ENCODE results near the gene CDIPT.

The CDIPT gene

GRCh38 chr16:29815032-29815721 is 47.8 kb downstream of the CDIPT start:
- Histone ChIP-seq H4K20me1 (ENCODE audit: insufficient read depth) (no peaks in the 10 kb centered on the region), H3K27me3 (ENCODE audit: insufficient read depth, low read depth) (no peaks in the 10 kb centered on the region), H3K4me2 (peak overlapping the region; percentile 77), H3K27ac (peak overlapping the region; percentile 58; the same call in 1 of the 2 replicates), H3K4me3 (IDR thresholded peaks at IDR 0.05; ENCODE audit: insufficient read depth, low read depth, low read length) (no peak overlapping the region), H3K9ac (peak overlapping the region; percentile 63; the same call in 1 of the 2 replicates), H3K36me3 (ENCODE audit: insufficient read depth) (no peaks in the 10 kb centered on the region), H2AFZ (ENCODE audit: low read depth) (peak overlapping the region; percentile 62; the same call in 1 of the 2 replicates), H3K79me2 (ENCODE audit: insufficient read depth, low read depth) (peaks cover 27% of the 10 kb centered on the region), H3K4me1 (ENCODE audit: low read depth, poor library complexity, severe bottlenecking) (peaks cover 60% of the 10 kb centered on the region)
- no peak for TF ChIP-seq CTCF (conservative IDR thresholded peaks at IDR 0.05; ENCODE audit: low read depth, low read length)

GRCh38 chr16:29814592-29814991 is 48.4 kb downstream of the CDIPT start:
- no peak for TF ChIP-seq CTCF (conservative IDR thresholded peaks at IDR 0.05; ENCODE audit: low read depth, low read length)
- Histone ChIP-seq H4K20me1 (ENCODE audit: insufficient read depth) (no peaks in the 10 kb centered on the region), H3K4me2 (peak overlapping the region; percentile 77; the same call in 1 of the 2 replicates), H2AFZ (ENCODE audit: low read depth) (no peak overlapping the region), H3K27ac (no peak overlapping the region), H3K27me3 (ENCODE audit: insufficient read depth, low read depth) (no peaks in the 10 kb centered on the region), H3K79me2 (ENCODE audit: insufficient read depth, low read depth) (peaks cover 33% of the 10 kb centered on the region), H3K9ac (no peak overlapping the region; the same call in 1 of the 2 replicates), H3K4me1 (ENCODE audit: low read depth, poor library complexity, severe bottlenecking) (peaks cover 60% of the 10 kb centered on the region), H3K4me3 (IDR thresholded peaks at IDR 0.05; ENCODE audit: insufficient read depth, low read depth, low read length) (no peak overlapping the region), H3K36me3 (ENCODE audit: insufficient read depth) (no peaks in the 10 kb centered on the region)

- H3K4me1 ChIP-seq (ENCODE audit: low read depth, poor library complexity, severe bottlenecking), result peaks cover 60% of the 10 kb centered on the region
- no peak overlapping the region for H3K4me3 ChIP-seq (IDR thresholded peaks at IDR 0.05; ENCODE audit: insufficient read depth, low read depth, low read length)
- H3K4me2 ChIP-seq, result no peak overlapping the region
- H3K27me3 ChIP-seq (ENCODE audit: insufficient read depth, low read depth), result no peaks in the 10 kb centered on the region
- peaks cover 2% of the 10 kb centered on the region; the same call in 1 of the 2 replicates for H3K36me3 ChIP-seq (ENCODE audit: insufficient read depth)
- H3K27ac ChIP-seq, result no peak overlapping the region
- no peak overlapping the region for H2AFZ ChIP-seq (ENCODE audit: low read depth)
- H3K9ac ChIP-seq, result no peak overlapping the region
- TF ChIP-seq CTCF (conservative IDR thresholded peaks at IDR 0.05; ENCODE audit: low read depth, low read length), result no peak
- H3K79me2 ChIP-seq (ENCODE audit: insufficient read depth, low read depth), result peaks cover 35% of the 10 kb centered on the region
- no peaks in the 10 kb centered on the region for H4K20me1 ChIP-seq (ENCODE audit: insufficient read depth)
These were observed 49.1 kb downstream of the CDIPT start for GRCh38 chr16:29813644-29814562.

- Histone ChIP-seq H2AFZ (ENCODE audit: low read depth) (no peak overlapping the region), H3K9ac (no peak overlapping the region), H3K4me1 (ENCODE audit: low read depth, poor library complexity, severe bottlenecking) (peaks cover 55% of the 10 kb centered on the region)
These were observed 50.0 kb downstream of the CDIPT start for GRCh38 chr16:29812754-29813643.

More at GRCh38 chr16:29812754-29813643, 50.0 kb downstream of the CDIPT start:
- no peak overlapping the region for H3K4me3 ChIP-seq (IDR thresholded peaks at IDR 0.05; ENCODE audit: insufficient read depth, low read depth, low read length)
- peaks cover 6% of the 10 kb centered on the region; the same call in 1 of the 2 replicates for H3K36me3 ChIP-seq (ENCODE audit: insufficient read depth)
- no peak for TF ChIP-seq CTCF (conservative IDR thresholded peaks at IDR 0.05; ENCODE audit: low read depth, low read length)
- H3K27ac ChIP-seq, result no peak overlapping the region
- peaks cover 37% of the 10 kb centered on the region for H3K79me2 ChIP-seq (ENCODE audit: insufficient read depth, low read depth)
- H4K20me1 ChIP-seq (ENCODE audit: insufficient read depth), result no peaks in the 10 kb centered on the region
- H3K27me3 ChIP-seq (ENCODE audit: insufficient read depth, low read depth), result no peaks in the 10 kb centered on the region
- H3K4me2 ChIP-seq, result peak overlapping the region; percentile 83
